Measurements from ENCODE around the gene MIAT.

DNA sequence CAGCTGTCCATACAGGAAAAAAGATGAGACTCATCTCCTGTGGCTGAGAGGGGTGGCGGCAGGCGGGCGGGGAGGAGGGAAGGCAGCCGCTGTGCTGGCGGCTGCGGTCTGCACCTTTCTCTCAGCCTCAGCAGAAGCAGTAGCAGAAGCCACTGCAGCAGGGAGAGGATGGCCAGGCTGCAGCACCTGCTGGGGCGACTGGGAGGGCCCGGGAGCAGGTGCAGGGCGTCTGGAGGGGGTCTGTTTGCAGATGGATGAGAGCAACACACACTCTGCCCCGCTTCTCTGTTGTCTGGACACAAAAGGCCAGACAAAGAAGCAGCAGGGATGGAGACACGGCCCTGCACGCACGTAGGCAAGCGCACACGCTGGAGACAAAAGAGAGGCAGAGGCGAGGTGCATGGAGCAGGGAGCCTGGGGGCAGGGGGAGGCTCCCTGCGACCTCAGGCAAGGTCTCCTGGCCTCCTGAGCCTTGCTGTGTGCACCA lies 9.3 kb upstream of the MIAT start:
- TF ChIP-seq ZNF274 (IDR thresholded peaks at IDR 0.05; ENCODE audit: low read depth, low read length) (no peak), YY1 (IDR thresholded peaks at IDR 0.05; ENCODE audit: insufficient read depth, insufficient read length) (no peak)
